OCI-LY3 (cell line): ENCODE data around the gene HDDC2.

Experiments
- H2AFZ ChIP-seq: fragments of 200-600, 300-600 bp; shearing (Covaris generic); 2 replicates; pipeline ENCODE4 v1.6.0; 2014; ENCODE audit warnings: antibody characterized with exemption, low read depth, low read length
- H3K27ac ChIP-seq: fragments of 200-600, 300-600 bp; sonication (generic); 2 replicates; pipeline ENCODE4 v1.5.1; 2014; ENCODE audit warnings: mild to moderate bottlenecking, low read length, moderate library complexity, mixed read lengths
- H3K27me3 ChIP-seq: fragments of 200-600, 300-600 bp; sonication (generic); 2 replicates; pipeline ENCODE4 v1.6.1; 2014; ENCODE audit warnings: low read depth, low read length, mixed read lengths
- H3K36me3 ChIP-seq: fragments of 200-600, 300-600 bp; sonication (generic); replicated peaks from 2 replicates; pipeline ENCODE3; 2014; ENCODE audit warnings: low read depth, low read length, mixed read lengths
- H3K4me1 ChIP-seq: fragments of 300-600, 200-600 bp; sonication (generic); 2 replicates; pipeline ENCODE4 v1.6.1; 2014; ENCODE audit warnings: low read length, mixed read lengths
- H3K4me2 ChIP-seq: fragments of 200-600, 300-600 bp; sonication (generic); 2 replicates; pipeline ENCODE4 v1.6.1; 2014; ENCODE audit warnings: low read length, mixed read lengths
- H3K4me3 ChIP-seq: fragments of 300-600, 200-600 bp; sonication (generic); 2 replicates; pipeline ENCODE4 v1.5.1; 2014; ENCODE audit warnings: antibody characterized with exemption, mild to moderate bottlenecking, low read length, moderate library complexity
- H3K79me2 ChIP-seq: fragments of 300-600, 200-600 bp; shearing (Covaris generic); 2 replicates; pipeline ENCODE4 v1.6.1; 2014; ENCODE audit warnings: mild to moderate bottlenecking, low read length, mixed read lengths
- H3K9ac ChIP-seq: fragments of 300-600, 200-600 bp; shearing (Covaris generic); 2 replicates; pipeline ENCODE4 v1.6.0; 2014; ENCODE audit warnings: mild to moderate bottlenecking, low read length, moderate library complexity
- H3K9me3 ChIP-seq: fragments of 200-600, 300-600 bp; shearing (Covaris generic); 2 replicates; pipeline ENCODE4 v1.6.1; 2014; ENCODE audit warnings: low read length, mixed read lengths; ENCODE audit not compliant: insufficient read depth
- H4K20me1 ChIP-seq: fragments of 200-600, 300-600 bp; sonication (generic); 2 replicates; pipeline ENCODE4 v1.6.1; 2016; ENCODE audit warnings: low read length, mixed read lengths; ENCODE audit not compliant: insufficient read depth
- CTCF ChIP-seq: fragments of 200-600, 300-600 bp; sonication (generic); IDR thresholded peaks from 2 replicates; pipeline ENCODE4 v1.5.1; 2014; ENCODE audit warnings: antibody characterized with exemption, low read length, low read depth
- EZH2phosphoT487 ChIP-seq: fragments of 200-600 bp; shearing (Covaris generic); IDR thresholded peaks from 2 replicates; pipeline ENCODE4 v1.6.1; 2018; ENCODE audit warnings: antibody characterized with exemption, mixed run types, low read depth

HDDC2 gene

DNA sequence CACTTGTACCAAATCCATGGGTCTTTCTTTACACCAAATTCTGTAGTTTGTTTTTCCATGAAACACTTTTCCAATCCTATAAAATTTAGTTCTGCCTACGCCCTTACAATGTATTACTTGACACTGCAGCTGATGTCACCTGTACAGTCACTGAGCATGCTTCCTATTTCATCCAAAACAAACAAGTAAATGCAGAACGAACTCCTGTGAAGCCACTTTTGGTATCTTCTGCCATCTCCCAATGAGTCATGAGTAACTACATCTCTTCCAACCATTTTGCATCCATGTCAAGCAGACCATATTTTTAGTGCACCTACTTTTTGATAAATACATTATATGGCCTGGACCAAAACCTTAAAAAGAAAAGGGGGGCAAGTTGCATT, 42.4 kb downstream of the HDDC2 start:
- no peak overlapping the region for H3K4me2 ChIP-seq
- H2AFZ ChIP-seq: no peak overlapping the region
- TF ChIP-seq CTCF: no peak
- no peak for TF ChIP-seq EZH2phosphoT487
- H3K27me3 ChIP-seq: no peaks in the 10 kb centered on the region
- H3K36me3 ChIP-seq: no peaks in the 10 kb centered on the region
- peaks cover 10% of the 10 kb centered on the region for H3K4me1 ChIP-seq
- no peak overlapping the region for H3K4me3 ChIP-seq
- H3K9me3 ChIP-seq: no peaks in the 10 kb centered on the region
- no peaks in the 10 kb centered on the region for H4K20me1 ChIP-seq
- H3K9ac ChIP-seq: no peak overlapping the region
- H3K27ac ChIP-seq: no peak overlapping the region
- no peaks in the 10 kb centered on the region for H3K79me2 ChIP-seq

- H3K27ac ChIP-seq: no peak overlapping the region
- no peak overlapping the region for H3K4me3 ChIP-seq
Measured at GRCh38 chr6:125258651-125259353, 43.0 kb downstream of the HDDC2 start.

DNA sequence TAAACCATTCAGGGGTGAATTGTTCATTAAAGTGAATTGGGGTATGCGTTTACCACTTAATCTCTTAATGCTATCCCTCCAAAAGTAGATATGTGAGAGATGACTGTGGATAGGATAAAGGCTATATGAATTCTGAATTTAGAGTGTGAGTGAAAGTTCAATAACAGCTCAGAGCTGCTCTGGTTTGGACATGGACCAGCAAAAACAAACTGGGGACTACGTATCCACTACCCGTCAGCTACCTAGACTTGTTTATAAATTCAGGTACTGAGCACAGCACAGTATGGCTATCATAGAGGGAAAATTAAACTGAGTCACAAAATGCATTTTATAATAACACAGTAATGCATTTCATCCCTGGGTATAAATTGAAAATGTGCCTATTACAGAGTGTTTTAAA, 44.4 kb downstream of the HDDC2 start:
- H3K4me3 ChIP-seq: no peak overlapping the region
- H3K36me3 ChIP-seq: no peaks in the 10 kb centered on the region
- H3K4me1 ChIP-seq: peaks cover 10% of the 10 kb centered on the region
- no peaks in the 10 kb centered on the region for H3K79me2 ChIP-seq
- no peak overlapping the region for H2AFZ ChIP-seq
- no peak overlapping the region for H3K9ac ChIP-seq
- H3K27ac ChIP-seq: no peak overlapping the region
- H3K9me3 ChIP-seq: no peaks in the 10 kb centered on the region
- H4K20me1 ChIP-seq: no peaks in the 10 kb centered on the region
- H3K4me2 ChIP-seq: no peak overlapping the region
- no peaks in the 10 kb centered on the region for H3K27me3 ChIP-seq
- TF ChIP-seq CTCF (no peak), EZH2phosphoT487 (no peak)

More at GRCh38 chr6:125258651-125259353, 43.0 kb downstream of the HDDC2 start:
- no peak for TF ChIP-seq CTCF
- Histone ChIP-seq H3K9ac (no peak overlapping the region), H3K79me2 (no peaks in the 10 kb centered on the region), H3K27me3 (no peaks in the 10 kb centered on the region), H3K4me1 (peaks cover 10% of the 10 kb centered on the region), H4K20me1 (no peaks in the 10 kb centered on the region), H3K4me2 (peak overlapping the region; percentile 8; the same call in 1 of the 2 replicates), H3K9me3 (no peaks in the 10 kb centered on the region), H2AFZ (no peak overlapping the region), H3K36me3 (no peaks in the 10 kb centered on the region)

DNA sequence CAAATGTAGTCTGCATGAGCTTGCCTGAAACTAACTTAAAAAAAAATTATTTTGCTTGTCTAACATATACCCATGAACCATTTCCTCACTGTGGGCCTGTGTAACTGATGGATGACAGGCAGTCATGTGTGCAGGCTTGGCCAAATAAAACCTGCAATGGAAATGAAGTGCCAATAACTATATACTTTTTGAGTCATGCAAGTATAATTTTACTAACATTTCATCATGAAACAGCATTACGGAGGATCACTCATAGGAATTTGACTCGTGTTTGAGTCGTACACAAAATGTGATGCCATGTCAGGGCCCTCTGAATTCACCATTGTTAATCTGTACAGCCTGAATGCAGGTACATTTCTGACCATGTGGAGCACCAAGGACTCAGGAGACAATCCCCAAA, 46.6 kb downstream of the HDDC2 start:
- Histone ChIP-seq H3K9me3 (no peaks in the 10 kb centered on the region), H3K4me3 (no peak overlapping the region), H3K27ac (no peak overlapping the region), H3K4me2 (no peak overlapping the region), H3K79me2 (no peaks in the 10 kb centered on the region), H2AFZ (no peak overlapping the region), H4K20me1 (no peaks in the 10 kb centered on the region), H3K27me3 (no peaks in the 10 kb centered on the region), H3K4me1 (peaks cover 21% of the 10 kb centered on the region), H3K9ac (no peak overlapping the region), H3K36me3 (no peaks in the 10 kb centered on the region)
- TF ChIP-seq EZH2phosphoT487 (no peak), CTCF (no peak)
